ENCODE measurements around the gene EFNA5. TPM values are rescaled to one million over a fixed set of nuclear protein-coding genes. Genes with fewer than 3 reads are reported as not detected.

Gene EFNA5
- total RNA-seq, 2 experiments from 2014 or later = not detected

DNA sequence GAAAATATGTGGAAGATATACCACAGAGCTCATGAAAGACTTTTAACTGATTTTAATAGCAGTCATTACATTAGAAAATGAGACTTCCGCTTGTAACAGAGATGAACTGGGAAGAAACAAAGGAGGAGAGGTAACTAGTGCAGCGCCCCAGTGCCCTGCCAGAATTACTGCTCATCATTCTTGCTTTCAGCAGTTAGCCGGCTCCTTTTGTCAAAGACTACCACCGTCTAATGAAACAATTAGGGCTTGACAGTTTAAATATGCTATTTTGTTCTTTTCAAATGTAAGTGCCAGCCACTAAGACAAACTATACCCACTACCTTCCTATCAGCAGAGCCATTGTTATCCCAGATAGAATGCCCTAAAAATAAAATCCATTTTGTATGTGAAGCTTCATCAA, 328.4 kb downstream of the EFNA5 start:
- Mint-ChIP-seq H3K9me3 (peaks cover 9% of the 10 kb centered on the region), H3K36me3 (ENCODE audit: low read depth) (no peaks in the 10 kb centered on the region), H3K27ac (no peak overlapping the region), H3K4me3 (no peak overlapping the region), H3K27me3 (no peaks in the 10 kb centered on the region), H3K4me1 (no peaks in the 10 kb centered on the region)
- POLR2A ChIA-PET = no interaction called here
- no peak for DNase-seq
- CTCF ChIA-PET = no interaction called here

DNA sequence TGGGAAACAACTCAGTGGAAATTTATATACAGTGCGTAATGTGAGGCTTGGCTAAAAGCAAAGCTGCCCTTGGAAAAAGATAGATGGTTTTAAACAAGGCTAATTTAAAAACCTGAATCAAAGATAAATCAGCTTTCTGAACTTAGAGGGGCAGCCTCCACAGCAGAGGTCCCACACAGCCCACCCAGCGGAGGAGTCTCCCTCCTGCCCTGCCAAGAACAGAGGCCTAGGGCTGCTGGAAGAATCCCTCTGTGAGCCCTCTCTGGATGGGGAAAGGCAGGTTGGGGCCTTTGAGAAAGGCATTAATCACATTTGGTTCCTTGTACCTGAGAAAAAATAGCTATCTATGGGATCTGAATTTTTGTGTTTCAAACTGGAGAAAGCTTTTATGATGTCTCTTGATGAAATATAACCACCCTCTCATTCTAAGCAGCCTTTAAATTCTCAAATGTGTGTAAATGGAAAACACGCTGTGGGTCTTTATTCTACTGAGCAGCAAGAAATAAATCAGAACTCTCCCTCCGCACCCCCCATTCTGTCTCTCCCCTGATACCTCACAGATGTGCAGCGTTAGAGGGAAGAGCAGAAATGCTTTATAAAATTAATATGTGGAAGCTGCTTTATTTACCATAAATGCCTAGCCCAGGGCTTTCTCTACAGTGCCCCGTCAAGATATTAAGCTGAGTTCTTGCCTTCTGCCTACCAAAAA, 329.2 kb downstream of the EFNA5 start:
- POLR2A ChIA-PET = no interaction called here
- Mint-ChIP-seq H3K27ac (no peak overlapping the region), H3K36me3 (ENCODE audit: low read depth) (no peaks in the 10 kb centered on the region), H3K9me3 (peaks cover 9% of the 10 kb centered on the region), H3K4me1 (no peaks in the 10 kb centered on the region), H3K27me3 (no peaks in the 10 kb centered on the region), H3K4me3 (no peak overlapping the region)
- CTCF ChIA-PET = no interaction called here
- DNase-seq = no peak

GRCh38 chr5:107340631-107341030, 330.1 kb downstream of the EFNA5 start:
- DNase-seq = no peak
- POLR2A ChIA-PET = no interaction called here
- no peak overlapping the region for H3K27ac Mint-ChIP-seq
- no peaks in the 10 kb centered on the region for H3K36me3 Mint-ChIP-seq (ENCODE audit: low read depth)
- H3K27me3 Mint-ChIP-seq = no peaks in the 10 kb centered on the region
- H3K9me3 Mint-ChIP-seq = peaks cover 5% of the 10 kb centered on the region
- H3K4me3 Mint-ChIP-seq = no peak overlapping the region
- H3K4me1 Mint-ChIP-seq = no peaks in the 10 kb centered on the region
- CTCF ChIA-PET = no interaction called here

DNA sequence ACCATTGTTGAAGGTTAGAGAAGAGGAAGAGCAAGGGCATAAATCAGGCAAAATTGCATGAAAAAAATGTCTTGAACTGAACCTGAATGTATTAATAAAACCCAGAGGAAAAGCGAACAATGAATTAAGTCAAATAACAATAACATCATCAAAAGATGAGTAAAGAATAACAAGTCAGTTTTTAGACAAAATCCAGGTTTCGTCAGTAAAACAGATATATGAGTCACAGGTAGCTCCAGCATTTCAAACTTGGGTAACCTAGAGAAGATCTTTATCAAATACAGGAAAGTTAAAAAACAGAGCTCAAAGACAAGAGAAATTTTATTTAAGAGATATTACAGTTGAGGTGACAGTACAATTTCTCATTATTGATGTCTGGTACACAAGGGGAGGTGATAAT, 332.4 kb downstream of the EFNA5 start:
- DNase-seq = no peak
- Mint-ChIP-seq H3K27me3 (no peaks in the 10 kb centered on the region), H3K4me3 (no peak overlapping the region), H3K4me1 (no peaks in the 10 kb centered on the region), H3K27ac (no peak overlapping the region), H3K36me3 (ENCODE audit: low read depth) (no peaks in the 10 kb centered on the region), H3K9me3 (peaks cover 2% of the 10 kb centered on the region)
- ChIA-PET CTCF (no interaction called here), POLR2A (no interaction called here)

GRCh38 chr5:107337281-107337680, 333.5 kb downstream of the EFNA5 start:
- Mint-ChIP-seq H3K4me3 (no peak overlapping the region), H3K27me3 (no peaks in the 10 kb centered on the region), H3K36me3 (ENCODE audit: low read depth) (no peaks in the 10 kb centered on the region), H3K27ac (no peak overlapping the region), H3K4me1 (no peaks in the 10 kb centered on the region), H3K9me3 (peaks cover 2% of the 10 kb centered on the region)
- ChIA-PET CTCF (interaction anchor here (0.7 to 1.1 kb wide), 2 partner anchors 46 to 235 kb away, joined by 3 to 5 read pairs; no protein-coding TSS in a partner anchor), POLR2A (no interaction called here)
- no peak for DNase-seq

DNA sequence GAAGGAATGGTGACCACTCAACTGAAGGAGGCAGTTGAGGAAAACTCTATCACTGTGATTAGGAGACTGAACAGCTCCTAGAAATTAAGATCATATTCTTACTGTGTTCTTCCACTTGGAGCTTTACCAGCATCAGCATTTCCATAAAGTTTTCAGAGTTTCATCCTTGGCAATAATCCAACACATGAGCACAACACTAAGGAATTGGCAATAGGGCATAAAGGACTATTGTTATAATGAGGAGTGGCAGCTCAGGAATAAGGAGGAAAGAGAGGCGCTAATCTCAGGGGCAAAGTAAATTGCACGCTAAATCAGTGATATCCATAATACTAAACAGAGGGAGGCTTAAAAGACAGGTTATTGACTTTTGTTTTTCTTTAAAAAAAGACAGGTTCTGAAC, 338.9 kb downstream of the EFNA5 start:
- H3K4me3 Mint-ChIP-seq = no peak overlapping the region
- ChIA-PET CTCF (no interaction called here), POLR2A (no interaction called here)
- no peaks in the 10 kb centered on the region for H3K9me3 Mint-ChIP-seq
- no peak for DNase-seq
- H3K36me3 Mint-ChIP-seq (ENCODE audit: low read depth) = no peaks in the 10 kb centered on the region
- H3K27me3 Mint-ChIP-seq = no peaks in the 10 kb centered on the region
- H3K4me1 Mint-ChIP-seq = no peaks in the 10 kb centered on the region
- H3K27ac Mint-ChIP-seq = no peak overlapping the region

DNA sequence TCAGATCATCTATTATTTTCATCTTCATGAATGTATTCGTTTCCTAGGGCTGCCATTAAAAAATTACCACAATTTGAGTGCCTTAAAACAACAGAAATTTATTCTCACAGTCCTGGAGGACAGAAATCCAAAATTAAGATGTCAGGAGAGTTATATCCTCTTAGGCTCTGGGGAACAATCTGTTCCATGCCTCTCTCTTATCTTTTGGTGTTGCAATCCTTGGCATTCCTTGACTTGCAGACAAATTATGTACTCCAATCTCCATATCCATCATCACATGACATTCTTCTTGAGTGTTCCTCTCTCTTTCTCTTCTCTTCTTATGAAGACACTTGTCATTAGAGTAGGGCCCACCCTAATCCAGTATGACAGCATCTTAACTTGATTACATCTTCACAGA, 339.4 kb downstream of the EFNA5 start:
- Mint-ChIP-seq H3K4me3 (no peak overlapping the region), H3K27ac (no peak overlapping the region), H3K9me3 (no peaks in the 10 kb centered on the region), H3K27me3 (no peaks in the 10 kb centered on the region), H3K36me3 (ENCODE audit: low read depth) (no peaks in the 10 kb centered on the region), H3K4me1 (no peaks in the 10 kb centered on the region)
- ChIA-PET POLR2A (no interaction called here), CTCF (no interaction called here)
- DNase-seq = no peak

- H3K27me3 Mint-ChIP-seq = no peaks in the 10 kb centered on the region
- ChIA-PET CTCF (no interaction called here), POLR2A (no interaction called here)
- no peaks in the 10 kb centered on the region for H3K9me3 Mint-ChIP-seq
- H3K4me1 Mint-ChIP-seq = no peaks in the 10 kb centered on the region
- no peak for DNase-seq
- no peak overlapping the region for H3K27ac Mint-ChIP-seq
- H3K4me3 Mint-ChIP-seq = no peak overlapping the region
- no peaks in the 10 kb centered on the region for H3K36me3 Mint-ChIP-seq (ENCODE audit: low read depth)
Measured at GRCh38 chr5:107330903-107331302, 339.8 kb downstream of the EFNA5 start.

GRCh38 chr5:107329850-107330249, 340.9 kb downstream of the EFNA5 start:
- CTCF ChIA-PET = no interaction called here
- POLR2A ChIA-PET = no interaction called here
- no peaks in the 10 kb centered on the region for H3K9me3 Mint-ChIP-seq
- no peaks in the 10 kb centered on the region for H3K4me1 Mint-ChIP-seq
- H3K36me3 Mint-ChIP-seq (ENCODE audit: low read depth) = no peaks in the 10 kb centered on the region
- H3K4me3 Mint-ChIP-seq = no peak overlapping the region
- no peak for DNase-seq
- H3K27ac Mint-ChIP-seq = no peak overlapping the region
- H3K27me3 Mint-ChIP-seq = no peaks in the 10 kb centered on the region
